ENCODE data around the gene ARHGAP1. TPM values are rescaled to one million over a fixed set of nuclear protein-coding genes. Genes with fewer than 3 reads are reported as not detected.

ARHGAP1 gene
- total RNA-seq, 1 donor from 2014 or later: 58.0 TPM

DNA sequence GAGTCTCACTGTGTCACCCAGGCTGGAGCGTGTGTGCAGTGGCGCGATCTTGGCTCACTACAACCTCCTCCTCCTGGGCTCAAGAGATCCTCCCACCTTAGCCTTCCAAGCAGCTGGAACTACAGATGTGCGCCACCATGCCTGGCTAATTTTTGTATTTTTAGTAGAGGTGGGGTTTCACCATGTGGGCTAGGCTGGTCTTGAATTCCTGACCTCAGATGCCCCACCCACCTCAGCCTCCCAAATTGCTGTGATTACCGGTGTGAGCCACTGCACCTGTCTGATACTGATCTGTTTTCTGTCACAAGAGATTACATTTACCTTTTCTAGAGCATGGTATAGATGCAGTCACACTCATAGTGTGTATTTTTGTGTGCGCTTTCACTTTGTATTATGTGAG, 71.5 kb downstream of the ARHGAP1 start:
- CTCF ChIA-PET: no interaction called here
- intact Hi-C loops (cut with micrococcal nuclease): no loop called here
- H3K4me1 Mint-ChIP-seq: peaks cover 3% of the 10 kb centered on the region
- no peak overlapping the region for H3K27ac Mint-ChIP-seq
- TF ChIP-seq, protein P1, sequence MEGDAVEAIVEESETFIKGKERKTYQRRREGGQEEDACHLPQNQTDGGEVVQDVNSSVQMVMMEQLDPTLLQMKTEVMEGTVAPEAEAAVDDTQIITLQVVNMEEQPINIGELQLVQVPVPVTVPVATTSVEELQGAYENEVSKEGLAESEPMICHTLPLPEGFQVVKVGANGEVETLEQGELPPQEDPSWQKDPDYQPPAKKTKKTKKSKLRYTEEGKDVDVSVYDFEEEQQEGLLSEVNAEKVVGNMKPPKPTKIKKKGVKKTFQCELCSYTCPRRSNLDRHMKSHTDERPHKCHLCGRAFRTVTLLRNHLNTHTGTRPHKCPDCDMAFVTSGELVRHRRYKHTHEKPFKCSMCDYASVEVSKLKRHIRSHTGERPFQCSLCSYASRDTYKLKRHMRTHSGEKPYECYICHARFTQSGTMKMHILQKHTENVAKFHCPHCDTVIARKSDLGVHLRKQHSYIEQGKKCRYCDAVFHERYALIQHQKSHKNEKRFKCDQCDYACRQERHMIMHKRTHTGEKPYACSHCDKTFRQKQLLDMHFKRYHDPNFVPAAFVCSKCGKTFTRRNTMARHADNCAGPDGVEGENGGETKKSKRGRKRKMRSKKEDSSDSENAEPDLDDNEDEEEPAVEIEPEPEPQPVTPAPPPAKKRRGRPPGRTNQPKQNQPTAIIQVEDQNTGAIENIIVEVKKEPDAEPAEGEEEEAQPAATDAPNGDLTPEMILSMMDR (IDR thresholded peaks at IDR 0.05): no peak
- H3K36me3 Mint-ChIP-seq (ENCODE audit: low read depth): peaks cover 57% of the 10 kb centered on the region
- no peaks in the 10 kb centered on the region for H3K27me3 Mint-ChIP-seq
- no peaks in the 10 kb centered on the region for H3K9me3 Mint-ChIP-seq
- H3K4me3 Mint-ChIP-seq: no peak overlapping the region
- no peak for DNase-seq
- POLR2A ChIA-PET: no interaction called here
- no peak for ATAC-seq (ENCODE audit: low read depth)

Other genes with a start within 250 kb of the ARHGAP1 start
- gene AMBRA1, start 106.6 kb downstream of the ARHGAP1 start, total RNA-seq: 35.5 and 39.1 TPM in 2 replicates
- gene HARBI1, start 83.4 kb downstream of the ARHGAP1 start, total RNA-seq: 5.4 and 6.5 TPM in 2 replicates
- 49.1 and 73.7 TPM in 2 replicates for gene ATG13, start 83.1 kb downstream of the ARHGAP1 start, total RNA-seq
- 15.6 and 16.1 TPM in 2 replicates for gene ZNF408, start 412 bp upstream of the ARHGAP1 start, total RNA-seq
- gene F2, start 18.6 kb upstream of the ARHGAP1 start, total RNA-seq: not detected in 2 replicates
- 50.4 and 52.9 TPM in 2 replicates for gene CKAP5, start 145.7 kb upstream of the ARHGAP1 start, total RNA-seq
- 0.16 TPM in 1 of 2 replicates, not detected in the other for gene LRP4, start 217.9 kb upstream of the ARHGAP1 start, total RNA-seq
- gene CSTPP1, start 236.1 kb upstream of the ARHGAP1 start, total RNA-seq: 26.2 and 29.9 TPM in 2 replicates